H1 (cell line): Measurements from ENCODE around the gene NHS. TPM values are rescaled to one million over a fixed set of nuclear protein-coding genes. Genes with fewer than 3 reads are reported as not detected.

Source experiments
- CTCF ChIA-PET: fragments of 300-600 bp; sonication (Branson Sonifier 250); formaldehyde crosslinking; loops from one replicate; lab custom pipeline; 2021; ENCODE audit not compliant: partially characterized antibody; lab: Charles Lee
- POLR2A ChIA-PET: fragments of 300-600 bp; sonication (Branson Sonifier 250); formaldehyde crosslinking; loops from one replicate; lab custom pipeline; 2021; ENCODE audit warnings: inconsistent platforms; ENCODE audit not compliant: partially characterized antibody; lab: Charles Lee
- DNase-seq, 2 experiments: peaks; one replicate each; pipeline versions ENCODE4 v3.0.0 to v3.0.0-alpha.2; 2010 to 2022; ENCODE audit warnings: low spot score in 2 of 2, low read depth in 1 of 2, mixed read lengths in 1 of 2
- FAIRE-seq: peaks from 2 replicates; lab custom pipeline; 2011; peaks lifted over from hg19 to GRCh38; lab: Jason Lieb, UNC
- H2AFZ ChIP-seq: 2 replicates; pipeline ENCODE4 v1.8.1; 2012; ENCODE audit warnings: low read length, inconsistent platforms
- H2AK5ac ChIP-seq: 2 replicates; pipeline ENCODE4 v1.6.1; 2013; ENCODE audit warnings: low read depth, low read length
- H2BK120ac ChIP-seq: replicated peaks from 2 replicates; pipeline ENCODE3; 2013; ENCODE audit warnings: low read depth, low read length, inconsistent platforms
- H2BK12ac ChIP-seq: 2 replicates; pipeline ENCODE4 v1.6.1; 2013; ENCODE audit warnings: low read depth, low read length
- H2BK15ac ChIP-seq: 2 replicates; pipeline ENCODE4 v1.6.1; 2013; ENCODE audit warnings: low read length
- H2BK20ac ChIP-seq: 2 replicates; pipeline ENCODE4 v1.6.1; 2013; ENCODE audit warnings: low read length
- H2BK5ac ChIP-seq: 2 replicates; pipeline ENCODE4 v1.6.1; 2013; ENCODE audit warnings: low read depth, low read length
- H3K14ac ChIP-seq: 2 replicates; pipeline ENCODE4 v1.6.1; 2013; ENCODE audit warnings: inconsistent platforms; ENCODE audit not compliant: insufficient read length
- H3K18ac ChIP-seq: 2 replicates; pipeline ENCODE4 v1.6.1; 2013; ENCODE audit warnings: low read length; ENCODE audit errors: extremely low read depth
- H3K23ac ChIP-seq: 2 replicates; pipeline ENCODE4 v1.6.1; 2013; ENCODE audit warnings: inconsistent platforms; ENCODE audit not compliant: insufficient read length
- H3K23me2 ChIP-seq: 2 replicates; pipeline ENCODE4 v1.6.1; 2013; ENCODE audit warnings: low read depth, low read length
- H3K27ac ChIP-seq: 2 replicates; pipeline ENCODE4 v1.6.1; 2011; ENCODE audit warnings: low read depth, low read length, inconsistent platforms
- H3K27me3 ChIP-seq, 4 experiments: replicated peaks in 1 of 4; 1 replicate in 1 of 4; 2 replicates in 3 of 4; pipeline versions ENCODE4 v1.6.1 to v1.8.1; 2011 to 2013; ENCODE audit warnings: low read length in 3 of 4, mild to moderate bottlenecking in 3 of 4, inconsistent platforms in 2 of 4, mixed read lengths in 2 of 4, moderate library complexity in 1 of 4; ENCODE audit not compliant: control insufficient read depth in 3 of 4, insufficient read depth in 3 of 4; ENCODE audit errors: extremely low read depth in 1 of 4
- H3K36me3 ChIP-seq, 4 experiments: 2 replicates each; pipeline versions ENCODE4 v1.6.1 to v1.8.1; 2011 to 2013; ENCODE audit warnings: mild to moderate bottlenecking in 4 of 4, low read length in 3 of 4, moderate library complexity in 2 of 4, control low read depth in 1 of 4, inconsistent platforms in 1 of 4; ENCODE audit not compliant: insufficient read depth in 4 of 4, control insufficient read depth in 2 of 4
- H3K4ac ChIP-seq: replicated peaks from 2 replicates; pipeline ENCODE3; 2013; ENCODE audit warnings: low read length, low read depth, mixed read lengths, inconsistent platforms; ENCODE audit not compliant: insufficient read length
- H3K4me1 ChIP-seq, 4 experiments: replicated peaks in 1 of 4; 1 replicate in 1 of 4; 2 replicates in 3 of 4; pipeline versions ENCODE4 v1.6.1 to v1.8.1; 2011 to 2013; ENCODE audit warnings: low read length in 3 of 4, inconsistent platforms in 2 of 4, mixed read lengths in 1 of 4; ENCODE audit not compliant: insufficient read depth in 4 of 4, control insufficient read depth in 3 of 4
- H3K4me2 ChIP-seq, 2 experiments: 2 replicates each; pipeline versions ENCODE4 v1.6.1 to v1.8.1; 2011 to 2013; ENCODE audit warnings: low read depth in 2 of 2, low read length in 2 of 2, control low read depth in 1 of 2, inconsistent platforms in 1 of 2, mild to moderate bottlenecking in 1 of 2; ENCODE audit not compliant: insufficient read depth in 1 of 2
- H3K4me3 ChIP-seq, 4 experiments: fragments of 200-600, 300-600 bp in 1 of 4; sonication (generic), shearing (Covaris generic), sonication (Bioruptor Twin) in 1 of 4; 2 replicates each; pipeline versions ENCODE4 v1.5.1 to v1.8.1; 2011 to 2016; ENCODE audit warnings: low read length in 4 of 4, low read depth in 3 of 4, control low read depth in 2 of 4, inconsistent platforms in 2 of 4, mild to moderate bottlenecking in 2 of 4, mixed read lengths in 1 of 4, moderate library complexity in 1 of 4; ENCODE audit not compliant: insufficient read depth in 2 of 4; ENCODE audit errors: extremely low read depth in 1 of 4
- H3K56ac ChIP-seq: replicated peaks from 2 replicates; pipeline ENCODE3; 2013; ENCODE audit warnings: low read depth, mild to moderate bottlenecking, mixed read lengths, low read length, inconsistent platforms; ENCODE audit not compliant: insufficient read length
- H3K79me1 ChIP-seq: 2 replicates; pipeline ENCODE4 v1.6.1; 2013; ENCODE audit warnings: low read depth, low read length, control low read depth
- H3K79me2 ChIP-seq, 2 experiments: 2 replicates each; pipeline versions ENCODE4 v1.6.1 to v1.8.1; 2012 to 2013; ENCODE audit warnings: low read length in 2 of 2, mild to moderate bottlenecking in 2 of 2, inconsistent platforms in 1 of 2; ENCODE audit not compliant: insufficient read depth in 2 of 2, control insufficient read depth in 1 of 2
- H3K9ac ChIP-seq, 4 experiments: replicated peaks in 1 of 4; 1 replicate in 1 of 4; 2 replicates in 3 of 4; pipeline versions ENCODE4 v1.6.1 to v1.8.1; 2011 to 2013; ENCODE audit warnings: low read depth in 3 of 4, low read length in 3 of 4, control low read depth in 2 of 4, mild to moderate bottlenecking in 2 of 4, moderate library complexity in 2 of 4, inconsistent platforms in 1 of 4; ENCODE audit errors: extremely low read depth in 1 of 4
- H3K9me3 ChIP-seq, 2 experiments: 2 replicates each; pipeline versions ENCODE4 v1.6.1 to v1.8.1; 2012 to 2013; ENCODE audit warnings: mild to moderate bottlenecking in 2 of 2, moderate library complexity in 2 of 2, control low read depth in 1 of 2, inconsistent platforms in 1 of 2, low read depth in 1 of 2, low read length in 1 of 2, mixed read lengths in 1 of 2; ENCODE audit not compliant: insufficient read depth in 2 of 2
- H4K20me1 ChIP-seq, 2 experiments: replicated peaks in 1 of 2; 2 replicates each; pipeline versions ENCODE3 to v1.8.1; 2011 to 2013; ENCODE audit warnings: inconsistent platforms in 2 of 2, low read length in 2 of 2, mild to moderate bottlenecking in 1 of 2; ENCODE audit not compliant: insufficient read depth in 2 of 2, control insufficient read depth in 1 of 2
- H4K5ac ChIP-seq: 2 replicates; pipeline ENCODE4 v1.6.1; 2013; ENCODE audit warnings: low read length, low read depth, mixed read lengths, inconsistent platforms; ENCODE audit not compliant: insufficient read length
- H4K8ac ChIP-seq: 2 replicates; pipeline ENCODE4 v1.8.0; 2013; ENCODE audit warnings: mild to moderate bottlenecking, moderate library complexity, low read length, inconsistent platforms; ENCODE audit not compliant: insufficient read depth; ENCODE audit errors: extremely low read depth
- H4K91ac ChIP-seq: replicated peaks from 2 replicates; pipeline ENCODE3; 2013; ENCODE audit warnings: low read length, mixed read lengths, inconsistent platforms; ENCODE audit not compliant: insufficient read length
- ASH2L ChIP-seq: fragments of 200-600, 300-600 bp; sonication (generic); IDR thresholded peaks from one replicate; pipeline ENCODE4 v1.7.1; 2017; ENCODE audit warnings: low read length
- BRCA1 ChIP-seq: IDR thresholded peaks from 2 replicates; pipeline ENCODE4 v1.6.1; 2012; ENCODE audit warnings: low read depth, low read length, improper control_type of control experiment
- GTF2F1 ChIP-seq: IDR thresholded peaks from 2 replicates; pipeline ENCODE4 v1.6.1; 2012; ENCODE audit warnings: low read depth, low read length, improper control_type of control experiment, borderline replicate concordance
- JUND ChIP-seq: IDR thresholded peaks from 2 replicates; pipeline ENCODE4 v1.6.1; 2011; ENCODE audit warnings: mild to moderate bottlenecking, improper control_type of control experiment, low read length
- KDM5A ChIP-seq: fragments of 200-600 bp; IDR thresholded peaks from 2 replicates; pipeline ENCODE4 v1.7.1; 2012; ENCODE audit warnings: mild to moderate bottlenecking, low read length, inconsistent platforms, mixed read lengths
- MAFK ChIP-seq: IDR thresholded peaks from 2 replicates; pipeline ENCODE4 v1.6.1; 2012; ENCODE audit warnings: low read depth, mild to moderate bottlenecking, improper control_type of control experiment, low read length
- NRF1 ChIP-seq: IDR thresholded peaks from 2 replicates; pipeline ENCODE4 v1.6.1; 2011; ENCODE audit warnings: mild to moderate bottlenecking, low read depth, low read length, improper control_type of control experiment
- POLR2A ChIP-seq, 2 experiments: IDR thresholded peaks; 1 replicate in 1 of 2; 2 replicates in 1 of 2; pipeline ENCODE4 v1.6.1; 2011; ENCODE audit warnings: low read depth in 2 of 2, low read length in 2 of 2, mild to moderate bottlenecking in 2 of 2; ENCODE audit errors: control extremely low read depth in 1 of 2
- RFX5 ChIP-seq: IDR thresholded peaks from 2 replicates; pipeline ENCODE4 v1.6.1; 2011; ENCODE audit warnings: low read depth, low read length, improper control_type of control experiment, borderline replicate concordance
- RXRA ChIP-seq: IDR thresholded peaks from 2 replicates; pipeline ENCODE4 v1.6.1; 2011; ENCODE audit warnings: low read depth, mild to moderate bottlenecking, low read length, moderate library complexity; ENCODE audit not compliant: insufficient read depth
- SP1 ChIP-seq: IDR thresholded peaks from 2 replicates; pipeline ENCODE4 v1.6.1; 2011; ENCODE audit warnings: low read depth, low read length
- SUZ12 ChIP-seq: fragments of 200-600 bp; sonication (generic); IDR thresholded peaks from 2 replicates; pipeline ENCODE4 v1.6.1; 2012; ENCODE audit warnings: mild to moderate bottlenecking, inconsistent platforms, low read length, moderate library complexity, mixed read lengths
- TAF1 ChIP-seq: IDR thresholded peaks from 2 replicates; pipeline ENCODE4 v1.6.1; 2011; ENCODE audit warnings: mild to moderate bottlenecking, low read depth, low read length
- TCF12 ChIP-seq: IDR thresholded peaks from 2 replicates; pipeline ENCODE4 v1.6.1; 2011; ENCODE audit warnings: low read depth, mild to moderate bottlenecking, low read length
- YY1 ChIP-seq: IDR thresholded peaks from 2 replicates; pipeline ENCODE4 v1.6.1; 2011; ENCODE audit warnings: low read depth, mild to moderate bottlenecking, low read length
- WGBS, 2 experiments: shearing (Covaris generic) in 1 of 2; methylation state at CpG; one replicate each; pipeline versions ENCODE4 v1.1.6 to v1.1.7; 2013 to 2015; ENCODE audit warnings: low lambda C conversion rate in 2 of 2, mixed read lengths in 2 of 2, inconsistent platforms in 1 of 2, low coverage in 1 of 2, missing lambda C conversion rate in 1 of 2; ENCODE audit not compliant: insufficient replicate concordance in 2 of 2, insufficient coverage in 1 of 2, insufficient read length in 1 of 2; ENCODE audit errors: extremely low coverage in 1 of 2, missing lambda C conversion rate in 1 of 2; 5-methylcytosine and 5-hydroxymethylcytosine counted together
- polyA plus RNA-seq, 7 experiments: library from polyadenylated mRNA; depleted of rRNA in 3 of 7; stranded (reverse) in 5 of 7; unstranded in 2 of 7; fragments of >200 nt in 5 of 7; fragments of 200-250 nt in 2 of 7; gene quantifications; 1 replicate in 5 of 7; 2 replicates in 1 of 7; 4 replicates in 1 of 7; pipeline versions ENCODE4 v1.2.1 to v1.2.3, GENCODE V29; 2011 to 2013; ENCODE audit warnings: missing spikeins in 2 of 7, mixed read lengths in 2 of 7
- total RNA-seq: library from RNA; stranded (reverse); fragmentation: NEBNext Ultra II Directional; extraction: Animal tissue kit (Norgen Biotek cat#: 25700); gene quantifications from 2 replicates; pipeline ENCODE4 v1.2.1, GENCODE V29; 2021

NHS gene
- total and polyA plus RNA-seq, 2 of the 8 experiments (the other 6 are each of a cell fraction or from before 2014, with no cell fraction given) = 2.2 to 6.7 TPM

- POLR2A ChIA-PET = no interaction called here
- peaks cover 0 to 4% (median 0%) of the 10 kb centered on the region in 4 experiments; a peak in 1 of 7 replicates for H3K27me3 ChIP-seq
Measured at GRCh38 chrX:17662391-17662790, 287.4 kb downstream of the NHS start.

More at GRCh38 chrX:17662391-17662790, 287.4 kb downstream of the NHS start:
- H3K4me3 ChIP-seq = no peak overlapping the region
- H3K56ac ChIP-seq = no peak overlapping the region
- H3K4me2 ChIP-seq = no peak overlapping the region
- no peaks in the 10 kb centered on the region for H3K23me2 ChIP-seq
- H2BK12ac ChIP-seq = no peak overlapping the region
- H4K8ac ChIP-seq = no peak overlapping the region
- H2AK5ac ChIP-seq = no peak overlapping the region
- peaks cover 0 to under 1% of the 10 kb centered on the region in 2 experiments for H4K20me1 ChIP-seq
- no peak overlapping the region for H2AFZ ChIP-seq
- no peak overlapping the region for H2BK5ac ChIP-seq
- H3K9me3 ChIP-seq = no peaks in the 10 kb centered on the region
- no peaks in the 10 kb centered on the region for H3K36me3 ChIP-seq
- H3K18ac ChIP-seq = no peak overlapping the region
- H2BK15ac ChIP-seq = no peak overlapping the region
- H3K79me1 ChIP-seq = no peaks in the 10 kb centered on the region
- no peak for DNase-seq
- H2BK120ac ChIP-seq = no peak overlapping the region
- H3K9ac ChIP-seq = no peak overlapping the region
- H3K14ac ChIP-seq = no peak overlapping the region
- no peak overlapping the region for H3K27ac ChIP-seq
- no peaks in the 10 kb centered on the region for H3K4me1 ChIP-seq
- no peak overlapping the region for H4K91ac ChIP-seq
- CTCF ChIA-PET = no interaction called here
- 100% methylated on average over 3 of the region's 3 CpGs; no CpG with 5 or more reads in 1 of the 2 experiments for WGBS, 2 experiments
- H4K5ac ChIP-seq = no peak overlapping the region
- no peak overlapping the region for H3K4ac ChIP-seq
- no peak overlapping the region for H2BK20ac ChIP-seq
- H3K79me2 ChIP-seq = no peaks in the 10 kb centered on the region
- no peak overlapping the region for H3K23ac ChIP-seq
- no peak for TF ChIP-seq TCF12
- TF ChIP-seq RXRA = no peak
- no peak for TF ChIP-seq RFX5
- TF ChIP-seq SP1 = no peak
- no peak for TF ChIP-seq POLR2A (IDR thresholded peaks at IDR 0.05; ENCODE audit: control extremely low read depth in 1 of 2, low read depth in 2 of 2, low read length in 2 of 2)
- TF ChIP-seq GTF2F1 = no peak
- no peak for TF ChIP-seq MAFK
- TF ChIP-seq SUZ12 = no peak
- TF ChIP-seq NRF1 = no peak
- TF ChIP-seq JUND = no peak
- no peak for TF ChIP-seq TAF1
- TF ChIP-seq ASH2L = no peak
- TF ChIP-seq BRCA1 = no peak
- TF ChIP-seq KDM5A = no peak
- TF ChIP-seq YY1 = no peak
- no peak for FAIRE-seq
